Kidney (tissue), 14 donors: ENCODE results near the gene BSCL2. TPM values are rescaled to one million over a fixed set of nuclear protein-coding genes. Genes with fewer than 3 reads are reported as not detected.
A peak's percentile ranks its signal among the peaks of the same experiment; 100 is the strongest.
"Not testable (repeated sequence)": the region's sequence is repeated elsewhere in the genome, so short reads cannot be mapped to it uniquely, and the experiment has no call there.

Experiments used
- DNase-seq, 5 donors: peaks; one replicate each; pipeline ENCODE4 v3.0.0-alpha.2; 2013 to 2020
- FAIRE-seq: peaks from 2 replicates; lab custom pipeline; 2012; peaks lifted over from hg19 to GRCh38; lab: Jason Lieb, UNC
- H3K27ac ChIP-seq, 2 donors: one replicate each; pipeline ENCODE4 v1.7.0; 2013; ENCODE audit warnings: low read depth in 2 of 2, low read length in 2 of 2, inconsistent platforms in 1 of 2
- H3K27me3 ChIP-seq: one replicate; pipeline ENCODE4 v1.7.1; 2013; ENCODE audit warnings: low read length, inconsistent platforms; ENCODE audit not compliant: control insufficient read depth, insufficient read depth
- H3K36me3 ChIP-seq, 3 donors: one replicate each; pipeline versions ENCODE4 v1.7.0 to v1.7.1; 2013; ENCODE audit warnings: low read length in 3 of 3, control low read depth in 1 of 3, inconsistent platforms in 1 of 3; ENCODE audit not compliant: insufficient read depth in 3 of 3, control insufficient read depth in 2 of 3
- H3K4me1 ChIP-seq, 3 donors: one replicate each; pipeline versions ENCODE4 v1.7.0 to v1.7.1; 2013; ENCODE audit warnings: low read length in 3 of 3, inconsistent platforms in 1 of 3, low read depth in 1 of 3; ENCODE audit not compliant: control insufficient read depth in 2 of 3, insufficient read depth in 2 of 3
- H3K4me3 ChIP-seq, 3 donors: one replicate each; pipeline versions ENCODE4 v1.7.0 to v1.8.1; 2013; ENCODE audit warnings: low read length in 3 of 3, control low read depth in 1 of 3, inconsistent platforms in 1 of 3
- H3K9ac ChIP-seq, 3 donors: one replicate each; pipeline versions ENCODE4 v1.7.0 to v1.7.1; 2013; ENCODE audit warnings: low read length in 3 of 3, control low read depth in 1 of 3, inconsistent platforms in 1 of 3
- H3K9me3 ChIP-seq, 3 donors: one replicate each; pipeline versions ENCODE4 v1.7.0 to v1.7.1; 2013; ENCODE audit warnings: low read length in 3 of 3, control low read depth in 1 of 3, inconsistent platforms in 1 of 3; ENCODE audit not compliant: control insufficient read depth in 2 of 3, insufficient read depth in 1 of 3
- intact Hi-C: fragments of 100-400 bp; cut with DNase I; formaldehyde crosslinking; loops from one replicate; pipeline ENCODE4 v1.11.1; 2022
- polyA plus RNA-seq: library from polyadenylated mRNA; stranded (reverse); fragments of 350-450 nt; fragmentation: Illumina TruSeq; extraction: RNeasy Lipid Tissue Mini Kit (QIAGEN cat#74804); gene quantifications from one replicate; pipeline ENCODE4 v1.2.3, GENCODE V29; 2014; ENCODE audit warnings: low read depth, low replicate concordance; ENCODE audit not compliant: insufficient read depth
- total RNA-seq: library from RNA; stranded (reverse); fragmentation: NEBNext Ultra II Directional; extraction: Animal tissue kit (Norgen Biotek cat#: 25700); gene quantifications from one replicate; pipeline ENCODE4 v1.2.1, GENCODE V29; 2021
- TF ChIP-seq, protein P1 (sequence below): IDR thresholded peaks from 3 replicates; pipeline ENCODE4 v1.5.1; 2012; ENCODE audit warnings: mild to moderate bottlenecking, moderate library complexity, borderline replicate concordance; ENCODE audit not compliant: insufficient read depth; ENCODE audit errors: extremely low read depth
- donor health status: control.
- donor health status: control.
- donor health status: control.
- donor health status: control.
- donor health status: control.
- donor health status: DM: yes; HTN: yes; CAD: no.
- donor health status: Normal renal cell carcinoma (clear cell type).

BSCL2 gene
- total and polyA plus RNA-seq, 2 donors from 2014 or later, result 93.2 to 249 TPM

- peak overlapping the region; percentile 43 to 90 (median 88) for H3K9ac ChIP-seq
- H3K27ac ChIP-seq, result peak overlapping the region; percentile 66 to 82
- no peaks in the 10 kb centered on the region for H3K27me3 ChIP-seq
- TF ChIP-seq, protein P1, sequence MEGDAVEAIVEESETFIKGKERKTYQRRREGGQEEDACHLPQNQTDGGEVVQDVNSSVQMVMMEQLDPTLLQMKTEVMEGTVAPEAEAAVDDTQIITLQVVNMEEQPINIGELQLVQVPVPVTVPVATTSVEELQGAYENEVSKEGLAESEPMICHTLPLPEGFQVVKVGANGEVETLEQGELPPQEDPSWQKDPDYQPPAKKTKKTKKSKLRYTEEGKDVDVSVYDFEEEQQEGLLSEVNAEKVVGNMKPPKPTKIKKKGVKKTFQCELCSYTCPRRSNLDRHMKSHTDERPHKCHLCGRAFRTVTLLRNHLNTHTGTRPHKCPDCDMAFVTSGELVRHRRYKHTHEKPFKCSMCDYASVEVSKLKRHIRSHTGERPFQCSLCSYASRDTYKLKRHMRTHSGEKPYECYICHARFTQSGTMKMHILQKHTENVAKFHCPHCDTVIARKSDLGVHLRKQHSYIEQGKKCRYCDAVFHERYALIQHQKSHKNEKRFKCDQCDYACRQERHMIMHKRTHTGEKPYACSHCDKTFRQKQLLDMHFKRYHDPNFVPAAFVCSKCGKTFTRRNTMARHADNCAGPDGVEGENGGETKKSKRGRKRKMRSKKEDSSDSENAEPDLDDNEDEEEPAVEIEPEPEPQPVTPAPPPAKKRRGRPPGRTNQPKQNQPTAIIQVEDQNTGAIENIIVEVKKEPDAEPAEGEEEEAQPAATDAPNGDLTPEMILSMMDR, result no peak
- FAIRE-seq, result no peak
- H3K4me3 ChIP-seq, result peak overlapping the region; percentile 74 to 94 (median 86)
- H3K36me3 ChIP-seq, result peaks cover 0 to 5% (median 2%) of the 10 kb centered on the region in 3 donors
- no peak for DNase-seq
- H3K4me1 ChIP-seq, result peaks cover 0 to 8% (median 4%) of the 10 kb centered on the region in 3 donors
- H3K9me3 ChIP-seq, result no peaks in the 10 kb centered on the region
- intact Hi-C loops, result no loop called here
Measured at GRCh38 chr11:62678433-62678769, 28.8 kb downstream of the BSCL2 start.

DNA sequence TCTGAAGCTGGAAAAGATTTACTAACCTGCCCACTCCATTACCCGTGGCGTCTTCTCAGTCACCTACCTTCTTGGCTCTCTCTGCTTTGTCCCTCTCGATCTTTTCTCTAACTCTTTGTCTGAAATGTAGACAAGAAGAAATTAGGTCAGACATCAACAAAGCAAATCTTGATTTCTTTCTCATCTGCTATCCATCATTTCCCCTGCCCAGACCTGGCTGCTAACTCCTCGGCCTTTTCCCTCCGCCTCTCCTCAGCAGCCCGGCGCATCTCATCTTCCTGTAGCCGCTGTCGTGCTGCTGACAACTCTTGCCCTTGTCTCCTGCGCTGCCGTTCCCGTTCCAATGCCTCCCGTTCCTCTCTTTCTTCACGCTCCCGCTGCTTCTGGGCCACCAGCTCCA lies 29.5 kb downstream of the BSCL2 start:
- Histone ChIP-seq H3K4me1 (peaks cover 0 to 13% (median 8%) of the 10 kb centered on the region in 3 donors), H3K9me3 (no peaks in the 10 kb centered on the region), H3K27me3 (no peaks in the 10 kb centered on the region), H3K27ac (no peak overlapping the region), H3K4me3 (peak overlapping the region in 2 of 3 donors; percentile 74 to 94), H3K9ac (no peak overlapping the region), H3K36me3 (peaks cover 0 to 5% (median 2%) of the 10 kb centered on the region in 3 donors)
- DNase-seq (no peak), FAIRE-seq (no peak)
- TF ChIP-seq, protein P1, result no peak
- intact Hi-C loops, result no loop called here

DNA sequence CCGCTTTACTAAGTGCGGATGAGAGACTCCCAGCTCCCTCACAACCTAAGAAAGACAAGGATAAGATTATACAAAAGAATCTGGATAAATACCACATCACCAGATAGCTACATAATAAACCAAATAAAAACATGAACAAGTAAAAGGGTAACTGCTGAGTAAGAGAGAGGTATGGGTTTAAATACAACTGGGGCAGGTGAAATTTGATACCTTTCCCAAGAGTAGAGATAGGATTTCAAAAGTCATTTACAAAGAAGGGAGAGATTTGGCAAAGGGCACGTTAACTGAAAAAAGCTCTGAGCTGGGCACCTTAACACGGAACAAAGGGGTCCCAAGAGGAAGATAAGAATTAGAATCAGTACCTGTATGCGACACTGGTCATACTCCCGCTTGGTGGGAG lies 30.1 kb downstream of the BSCL2 start:
- H3K4me1 ChIP-seq, result peaks cover 0 to 14% (median 8%) of the 10 kb centered on the region in 3 donors
- TF ChIP-seq, protein P1, result no peak
- H3K4me3 ChIP-seq, result no peak overlapping the region
- H3K9me3 ChIP-seq, result no peaks in the 10 kb centered on the region
- H3K27me3 ChIP-seq, result no peaks in the 10 kb centered on the region
- no peak overlapping the region for H3K9ac ChIP-seq
- FAIRE-seq (no peak), DNase-seq (no peak)
- no peak overlapping the region for H3K27ac ChIP-seq
- peaks cover 0 to 5% (median 2%) of the 10 kb centered on the region in 3 donors for H3K36me3 ChIP-seq
- intact Hi-C loops, result no loop called here

GRCh38 chr11:62676698-62677097 lies 30.5 kb downstream of the BSCL2 start:
- H3K36me3 ChIP-seq, result peaks cover 0 to 5% (median 2%) of the 10 kb centered on the region in 3 donors
- peaks cover 0 to 14% (median 8%) of the 10 kb centered on the region in 3 donors for H3K4me1 ChIP-seq
- no peak overlapping the region for H3K4me3 ChIP-seq
- no peaks in the 10 kb centered on the region for H3K9me3 ChIP-seq
- no peak overlapping the region for H3K27ac ChIP-seq
- no peak overlapping the region for H3K9ac ChIP-seq
- DNase-seq (no peak), FAIRE-seq (no peak)
- intact Hi-C loops, result no loop called here
- H3K27me3 ChIP-seq, result no peaks in the 10 kb centered on the region
- TF ChIP-seq, protein P1, result no peak

GRCh38 chr11:62675415-62675814 lies 31.8 kb downstream of the BSCL2 start:
- FAIRE-seq, intact Hi-C loops: not testable (repeated sequence)

More at GRCh38 chr11:62675415-62675814, 31.8 kb downstream of the BSCL2 start:
- H3K9me3 ChIP-seq, H3K4me3 ChIP-seq, DNase-seq, H3K27me3 ChIP-seq, H3K36me3 ChIP-seq, H3K9ac ChIP-seq, H3K27ac ChIP-seq: not testable (repeated sequence)
- peaks cover 0 to 17% (median 8%) of the 10 kb centered on the region in 3 donors for H3K4me1 ChIP-seq
